Measurements from ENCODE around the gene ANKS1B.

The ANKS1B gene

DNA sequence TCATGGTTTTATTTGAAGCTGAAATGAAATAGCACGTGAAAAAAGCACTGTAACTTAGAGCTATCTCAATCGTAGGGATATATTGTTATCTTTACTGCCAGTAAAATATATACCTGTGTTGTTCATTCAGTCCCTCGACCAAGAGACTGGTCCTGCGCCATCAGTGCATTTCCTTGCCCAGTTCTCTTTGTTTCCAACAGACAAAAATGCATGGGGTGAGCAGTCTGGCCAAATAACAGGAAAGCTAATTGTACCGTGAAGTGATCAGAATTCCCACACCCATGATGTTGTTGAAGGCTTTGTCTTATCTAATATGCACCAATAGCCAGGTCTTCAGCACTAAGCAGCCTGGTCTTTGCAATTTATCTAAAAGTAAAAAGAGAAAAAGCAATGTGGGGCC lies 814.3 kb downstream of the ANKS1B start:
- DNase-seq (ENCODE audit: low read depth): no peak

DNA sequence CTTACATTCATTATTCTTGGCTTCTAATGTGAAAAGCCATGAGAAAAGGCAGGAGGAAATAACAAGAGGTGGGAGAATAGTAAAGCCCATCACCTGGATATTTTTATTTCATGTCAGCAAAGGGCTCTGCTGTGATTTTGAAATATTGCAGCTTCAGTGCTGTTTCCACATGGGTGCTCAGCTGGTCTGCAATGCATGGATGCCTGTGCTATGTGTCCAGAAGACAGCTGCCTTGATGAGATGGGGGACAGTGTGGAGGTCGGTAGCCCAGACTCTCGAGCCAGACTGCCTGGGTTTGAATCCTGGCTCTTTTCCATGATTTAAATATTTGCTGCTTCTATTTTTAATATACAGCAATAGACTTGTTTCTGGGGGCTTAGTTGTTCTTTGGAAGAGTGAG lies 814.7 kb downstream of the ANKS1B start:
- no peak for DNase-seq (ENCODE audit: low read depth)

DNA sequence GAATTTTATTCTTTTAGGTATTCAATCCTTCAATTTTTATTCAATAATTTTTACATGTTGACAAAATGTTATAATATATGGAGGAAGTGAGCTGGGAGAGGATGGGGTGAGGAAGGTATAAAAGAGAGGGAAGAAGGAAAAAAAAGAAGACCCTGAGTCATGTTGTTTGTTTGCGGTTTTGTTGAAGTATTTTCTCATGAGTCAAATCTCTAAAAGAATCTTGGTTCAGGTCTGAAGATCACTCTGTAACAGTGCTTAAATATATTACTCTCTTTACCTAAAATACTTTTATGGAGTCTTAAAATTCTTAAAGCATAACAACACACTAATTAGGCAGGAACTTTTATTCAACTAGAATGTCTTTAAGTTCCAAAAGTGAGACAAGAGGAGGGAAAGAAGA lies 826.8 kb downstream of the ANKS1B start:
- DNase-seq (ENCODE audit: low read depth): no peak

DNA sequence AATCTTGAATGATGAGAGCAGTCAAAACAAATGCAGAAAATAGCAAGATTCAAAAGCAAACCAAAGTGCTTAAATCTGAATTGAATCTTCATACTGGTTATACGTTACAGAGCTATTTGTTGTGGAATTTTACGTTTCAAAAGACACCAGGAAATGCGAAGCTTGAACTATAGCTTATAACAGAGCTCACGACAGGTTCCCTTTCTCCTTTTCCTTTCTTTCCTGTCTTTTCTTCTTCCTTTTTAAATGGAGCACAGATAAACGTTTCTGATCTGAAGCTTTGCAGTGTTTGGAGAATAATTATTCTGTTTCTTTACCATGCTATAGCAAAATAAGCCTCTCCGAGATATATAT lies 829.8 kb downstream of the ANKS1B start:
- no peak for DNase-seq (ENCODE audit: low read depth)

DNA sequence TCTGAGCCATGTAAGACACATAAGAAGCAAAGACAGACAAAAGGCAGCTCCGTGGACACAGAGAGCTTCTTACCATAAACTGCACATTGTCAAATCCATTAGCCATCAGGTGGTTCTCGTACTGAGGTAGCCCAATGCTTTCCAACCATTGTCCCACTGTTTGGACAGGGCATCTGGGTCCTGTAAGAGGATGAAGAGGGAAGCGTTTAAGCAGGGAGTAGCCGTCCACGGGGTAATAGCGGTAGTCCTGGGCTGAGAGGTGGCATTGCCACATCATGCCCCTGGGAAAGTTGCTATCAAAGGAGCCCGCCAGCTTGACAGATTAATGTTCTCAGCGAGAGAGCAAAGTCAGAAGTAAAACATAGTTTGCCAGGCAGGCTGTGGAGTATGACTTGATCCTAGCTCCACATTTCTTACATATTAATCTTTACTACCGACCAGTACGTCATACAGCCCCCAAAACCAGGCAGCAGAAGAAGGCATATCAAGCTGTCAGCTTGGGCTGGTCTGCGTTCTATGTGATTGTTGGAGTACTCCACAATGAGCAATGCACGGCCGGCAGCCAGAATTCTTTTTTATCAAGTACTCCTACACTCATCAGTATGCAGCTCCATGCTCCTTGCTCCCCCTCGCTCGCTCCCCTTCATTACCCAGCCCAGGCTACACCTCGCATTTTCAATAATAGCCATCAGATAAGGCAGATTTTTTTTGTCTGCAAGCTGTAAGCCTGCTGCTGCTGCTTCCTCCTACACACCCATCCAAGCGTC lies 830.3 kb downstream of the ANKS1B start:
- no peak for DNase-seq (ENCODE audit: low read depth)

DNA sequence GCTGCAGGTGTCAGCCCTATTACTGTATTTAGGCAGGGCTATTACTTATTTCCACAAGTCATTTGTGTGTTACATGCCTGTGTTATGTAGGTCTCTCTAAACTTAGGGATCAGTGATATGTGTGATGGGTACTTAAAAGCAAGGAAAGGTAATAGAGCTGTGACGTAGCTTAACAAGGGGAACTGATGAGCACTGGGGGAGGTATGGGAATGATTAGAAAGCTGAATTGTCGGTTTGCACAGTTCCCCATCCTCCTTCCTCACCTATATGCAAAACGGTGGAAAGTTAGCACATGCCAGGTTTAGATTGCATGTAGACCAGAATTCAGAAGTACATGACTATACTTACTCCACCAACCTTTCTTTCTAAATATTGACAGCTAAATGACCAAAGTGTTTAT lies 831.4 kb downstream of the ANKS1B start:
- DNase-seq (ENCODE audit: low read depth): no peak

DNA sequence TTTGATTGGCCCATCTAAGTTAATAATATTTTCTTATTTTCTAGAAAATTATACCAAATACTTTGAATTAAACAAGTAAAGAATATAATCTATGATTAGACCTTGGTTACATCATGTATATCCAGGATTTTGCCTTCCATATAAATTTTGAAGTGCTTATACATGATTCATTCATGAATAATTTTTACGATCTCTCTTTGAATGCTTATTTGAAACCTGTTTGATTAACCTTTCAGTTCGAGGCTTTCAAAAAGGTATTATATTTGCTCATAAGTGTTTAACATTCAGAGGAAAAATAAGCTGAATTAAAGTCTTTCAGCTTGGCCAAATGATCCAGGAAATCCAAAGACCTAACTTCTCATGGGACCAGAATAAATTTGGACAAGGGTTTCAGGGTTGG lies 832.4 kb downstream of the ANKS1B start:
- no peak for DNase-seq (ENCODE audit: low read depth)

DNA sequence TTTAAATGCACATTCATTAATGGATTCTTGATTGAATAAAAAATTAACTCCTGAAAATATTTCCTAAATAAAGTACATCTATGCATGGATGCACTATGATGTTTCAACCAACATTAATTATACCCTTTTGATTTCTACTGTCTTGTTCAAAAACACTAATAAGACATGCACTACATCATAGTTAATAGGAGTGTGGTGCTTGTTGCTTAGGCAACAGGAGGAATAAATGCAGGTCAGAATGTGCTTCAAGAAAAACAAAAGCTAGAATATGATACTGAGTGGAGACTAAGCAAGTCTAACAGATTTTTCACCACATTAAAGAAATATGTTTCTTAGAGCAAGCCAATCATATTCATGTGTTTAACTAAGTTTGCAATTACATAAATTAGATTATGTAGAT lies 833.0 kb downstream of the ANKS1B start:
- no peak for DNase-seq (ENCODE audit: low read depth)

DNA sequence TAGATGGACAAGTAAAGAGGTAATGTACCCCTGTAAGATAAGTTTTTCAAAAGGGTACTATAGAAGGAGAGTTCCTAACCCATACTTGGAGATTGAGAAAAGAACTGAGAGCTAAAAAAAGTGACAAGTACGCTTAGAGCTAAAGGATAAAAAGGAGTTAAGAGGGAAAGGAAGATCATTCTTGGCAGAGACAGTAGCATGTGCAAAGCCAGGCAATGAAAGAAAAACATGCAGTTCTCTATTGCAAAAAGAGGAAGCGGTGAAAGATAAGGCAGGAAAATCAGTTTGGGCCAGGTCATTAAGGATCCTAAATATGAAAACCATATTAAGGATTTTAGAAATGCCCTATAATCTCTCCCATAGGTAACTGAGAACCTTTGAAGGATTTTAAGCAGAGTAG lies 837.6 kb downstream of the ANKS1B start:
- DNase-seq (ENCODE audit: low read depth): no peak

DNA sequence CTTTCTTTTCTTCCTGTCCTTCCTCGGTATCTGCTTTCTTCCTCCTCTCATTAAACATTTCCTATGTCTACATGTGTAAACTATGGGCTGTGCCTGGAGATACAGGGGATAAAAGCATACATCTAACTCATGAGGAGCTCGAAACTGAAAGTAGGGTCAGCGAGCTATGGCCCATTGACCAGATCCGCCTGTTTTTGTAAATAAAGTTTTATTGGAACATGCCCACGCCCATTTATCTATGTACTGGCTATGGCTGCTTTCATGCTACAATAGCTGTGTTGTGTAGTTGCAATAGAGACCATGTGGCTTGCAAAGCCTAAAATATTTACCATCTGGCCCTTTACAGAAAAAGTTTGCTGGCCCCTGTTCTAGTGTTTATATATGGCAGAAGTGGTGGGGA lies 838.0 kb downstream of the ANKS1B start:
- DNase-seq (ENCODE audit: low read depth): no peak

DNA sequence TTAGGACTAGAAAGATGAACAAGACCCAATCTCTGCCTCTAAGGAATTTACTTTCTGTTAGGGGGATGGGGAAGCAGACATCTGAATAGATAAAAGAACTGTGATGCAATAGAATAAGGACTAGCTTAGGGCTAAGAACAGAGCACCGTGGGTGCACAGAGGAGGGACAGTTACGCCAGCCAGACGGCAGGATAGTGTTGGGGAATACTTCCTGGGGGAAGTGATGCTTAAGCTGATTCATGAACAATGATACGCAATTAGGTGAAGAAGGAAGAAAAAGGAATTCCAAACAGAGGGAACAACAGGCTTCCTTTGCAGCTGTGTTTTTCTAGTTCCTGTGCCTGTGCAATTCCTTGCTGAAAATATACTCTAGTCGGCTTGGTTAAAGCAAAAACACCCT lies 838.6 kb downstream of the ANKS1B start:
- DNase-seq (ENCODE audit: low read depth): no peak

DNA sequence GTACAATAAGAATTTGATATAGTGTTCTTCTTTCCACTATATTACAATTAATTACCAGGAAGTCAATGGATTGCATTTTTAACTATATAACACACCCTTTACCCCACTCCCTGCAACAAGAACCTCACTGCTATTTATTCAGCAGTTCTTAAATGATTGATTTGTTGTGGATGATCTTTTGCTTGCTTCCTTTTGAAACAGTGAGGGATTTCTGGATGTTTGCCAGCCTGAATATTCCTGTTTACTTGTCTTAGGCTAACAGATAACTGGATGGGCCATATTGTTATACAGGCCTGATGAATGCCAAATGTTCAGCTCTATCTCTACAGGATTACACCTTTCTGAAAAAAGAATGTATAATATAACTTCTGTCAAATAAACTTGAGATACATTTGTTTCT lies 842.1 kb downstream of the ANKS1B start:
- no peak for DNase-seq (ENCODE audit: low read depth)

DNA sequence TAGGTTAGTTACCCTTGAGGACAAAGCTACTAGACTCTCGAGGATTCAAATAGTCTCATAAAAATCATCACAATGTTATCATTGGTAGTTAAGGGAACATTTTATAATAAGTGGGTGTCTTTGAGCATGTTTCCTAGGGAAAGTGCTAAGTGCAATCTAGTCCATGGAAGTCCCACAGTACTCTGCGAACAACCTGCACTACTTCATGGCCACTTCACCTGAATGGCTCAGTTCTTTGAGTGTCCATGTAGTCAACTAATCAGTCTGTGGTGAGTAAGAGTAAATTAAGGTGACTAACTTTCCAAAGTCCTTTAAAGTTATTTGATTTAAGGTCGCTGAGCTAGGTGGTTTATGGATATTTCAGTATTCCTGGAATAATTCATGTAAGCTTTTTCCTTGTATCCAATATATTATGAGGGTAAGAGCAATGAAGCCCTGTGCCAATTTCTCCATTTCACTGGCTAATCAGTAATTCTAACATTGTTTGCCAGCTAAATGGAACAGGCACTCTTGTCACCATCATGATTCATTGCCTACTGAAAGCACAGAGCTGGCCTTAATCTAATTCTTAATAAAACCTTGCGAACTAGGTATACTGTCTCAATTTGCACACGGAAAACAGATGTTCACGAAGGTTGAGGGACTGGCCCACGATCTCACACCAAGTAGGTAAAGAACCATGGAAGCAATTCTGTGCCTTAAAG lies 844.6 kb downstream of the ANKS1B start:
- DNase-seq (ENCODE audit: low read depth): no peak

DNA sequence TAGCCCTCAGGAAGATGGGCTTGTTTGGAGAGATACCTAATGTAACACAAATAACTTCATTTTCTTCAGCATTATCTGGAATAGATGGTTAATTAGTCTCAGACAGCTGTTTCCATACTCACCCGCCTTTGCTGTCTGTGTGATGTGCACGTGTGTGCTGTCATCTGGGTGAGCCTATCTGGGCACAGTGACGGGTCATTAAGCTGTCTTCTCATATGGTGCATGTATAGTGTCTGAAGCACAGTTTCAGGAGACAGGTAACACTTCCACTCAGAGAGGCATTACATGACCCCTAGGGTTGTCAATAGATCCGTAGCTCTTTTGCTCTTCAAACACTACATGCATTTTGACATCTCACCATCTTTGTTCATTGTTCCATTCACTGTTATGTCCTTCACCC lies 846.3 kb downstream of the ANKS1B start:
- no peak for DNase-seq (ENCODE audit: low read depth)

DNA sequence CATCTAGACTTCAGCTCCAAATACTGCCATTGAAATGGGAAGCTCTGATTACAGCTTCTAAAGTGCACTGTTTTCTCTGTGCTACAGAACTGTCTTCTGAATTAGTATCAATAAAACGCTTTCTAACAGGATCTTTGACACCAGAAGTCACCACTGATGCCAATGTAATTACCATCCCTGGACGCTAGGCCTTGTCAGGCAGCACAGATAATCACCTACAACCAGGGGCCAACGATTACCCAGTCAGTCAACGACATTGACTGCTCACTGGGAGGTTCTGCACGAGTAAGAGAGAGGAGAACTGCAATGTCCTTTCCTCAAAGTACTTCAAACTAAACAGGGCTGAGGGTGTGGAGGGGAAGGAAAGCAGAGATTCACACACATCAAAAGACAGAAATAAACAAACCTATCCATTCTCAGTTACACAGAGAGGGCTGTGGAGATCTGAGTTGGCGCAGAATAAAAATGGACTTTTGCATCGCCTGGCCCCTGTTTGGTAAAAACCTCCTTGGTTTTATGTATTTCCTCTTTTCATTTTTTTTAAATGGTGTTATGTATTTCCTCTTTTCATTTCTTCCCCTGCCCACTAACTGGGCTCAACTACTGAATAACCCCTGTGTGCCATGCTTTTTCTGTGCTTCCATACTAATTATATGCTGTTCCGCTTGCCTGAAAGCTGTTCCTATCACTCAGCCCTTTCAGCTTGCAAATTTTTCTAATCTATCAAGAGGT lies 847.4 kb downstream of the ANKS1B start:
- no peak for DNase-seq (ENCODE audit: low read depth)

DNA sequence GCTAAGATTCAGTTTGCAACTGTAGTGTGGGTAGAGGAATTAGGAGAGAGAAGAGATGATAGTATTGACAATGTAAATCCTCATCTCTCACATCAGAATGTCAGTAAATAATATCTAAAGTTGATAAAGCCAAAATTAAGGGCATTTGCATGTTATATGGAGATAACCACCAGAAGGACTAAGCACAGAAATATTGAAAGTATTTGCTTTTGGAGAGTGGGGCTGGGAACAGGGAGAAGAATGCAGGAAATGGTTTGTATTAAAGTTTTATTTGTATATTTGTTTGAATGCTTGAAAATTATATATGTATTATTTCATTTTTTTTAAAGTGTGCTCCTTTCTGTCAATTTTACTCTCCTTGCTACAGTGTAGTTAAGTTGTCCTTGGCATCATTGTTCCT lies 848.2 kb downstream of the ANKS1B start:
- no peak for DNase-seq (ENCODE audit: low read depth)

DNA sequence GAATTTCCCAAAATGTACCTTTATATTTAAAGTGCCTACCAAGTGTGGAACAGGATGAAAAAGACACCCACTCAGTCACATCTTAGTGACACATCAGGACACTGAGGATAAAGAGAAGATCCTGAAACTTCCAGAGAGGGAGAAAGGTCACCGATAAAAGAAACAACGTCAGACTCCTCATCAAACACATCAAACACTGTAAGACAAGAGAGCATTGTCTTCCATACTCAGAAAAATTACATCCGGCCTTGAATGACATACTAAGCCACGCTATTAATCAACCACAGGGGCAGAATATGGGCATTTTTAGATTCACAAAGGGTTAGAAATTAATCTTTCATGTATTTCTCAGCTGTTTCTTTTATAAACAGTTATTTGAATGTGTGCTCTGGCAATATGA lies 849.4 kb downstream of the ANKS1B start:
- DNase-seq (ENCODE audit: low read depth): no peak

DNA sequence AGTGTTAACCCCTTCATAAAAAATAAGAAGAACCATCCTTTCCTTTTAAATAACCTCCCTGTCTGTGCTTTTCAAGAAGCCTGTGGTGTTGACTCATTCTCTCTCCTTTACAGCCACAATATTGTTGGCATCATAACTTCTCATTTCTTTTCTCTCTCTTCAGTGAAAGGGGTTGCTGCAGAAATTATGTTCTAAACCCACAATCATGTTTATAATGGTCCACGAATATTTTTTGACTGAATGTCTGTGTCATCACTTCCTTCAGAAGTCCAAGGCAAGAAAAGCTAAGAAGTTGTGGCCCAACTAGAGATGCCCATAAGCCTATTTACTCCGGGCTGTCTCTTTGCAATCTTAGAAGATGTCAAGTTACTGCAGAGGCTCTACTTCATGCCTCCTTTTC lies 851.3 kb downstream of the ANKS1B start:
- no peak for DNase-seq (ENCODE audit: low read depth)

DNA sequence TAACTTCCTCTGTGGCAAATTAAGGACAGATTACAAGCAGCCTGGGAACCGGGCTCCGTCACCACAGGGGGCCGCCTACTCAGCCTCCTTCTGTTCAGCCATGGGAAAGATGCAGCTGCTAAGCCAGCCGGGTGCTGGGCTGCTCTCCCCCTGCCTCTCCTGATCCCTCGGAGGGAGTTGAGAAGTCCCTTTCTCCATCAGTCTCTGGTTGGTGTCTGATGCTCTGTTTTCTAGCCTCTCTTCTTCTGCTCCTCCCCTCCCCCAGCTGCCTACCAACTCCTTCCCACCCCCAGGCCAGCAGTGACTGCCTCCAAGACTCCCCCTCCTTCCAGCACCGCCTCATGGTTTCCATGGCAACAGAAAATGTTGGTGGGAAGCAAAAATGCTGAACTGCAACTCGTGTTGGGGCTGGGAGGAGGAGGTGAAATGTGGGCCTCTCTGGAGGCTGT lies 853.0 kb downstream of the ANKS1B start:
- no peak for DNase-seq (ENCODE audit: low read depth)

DNA sequence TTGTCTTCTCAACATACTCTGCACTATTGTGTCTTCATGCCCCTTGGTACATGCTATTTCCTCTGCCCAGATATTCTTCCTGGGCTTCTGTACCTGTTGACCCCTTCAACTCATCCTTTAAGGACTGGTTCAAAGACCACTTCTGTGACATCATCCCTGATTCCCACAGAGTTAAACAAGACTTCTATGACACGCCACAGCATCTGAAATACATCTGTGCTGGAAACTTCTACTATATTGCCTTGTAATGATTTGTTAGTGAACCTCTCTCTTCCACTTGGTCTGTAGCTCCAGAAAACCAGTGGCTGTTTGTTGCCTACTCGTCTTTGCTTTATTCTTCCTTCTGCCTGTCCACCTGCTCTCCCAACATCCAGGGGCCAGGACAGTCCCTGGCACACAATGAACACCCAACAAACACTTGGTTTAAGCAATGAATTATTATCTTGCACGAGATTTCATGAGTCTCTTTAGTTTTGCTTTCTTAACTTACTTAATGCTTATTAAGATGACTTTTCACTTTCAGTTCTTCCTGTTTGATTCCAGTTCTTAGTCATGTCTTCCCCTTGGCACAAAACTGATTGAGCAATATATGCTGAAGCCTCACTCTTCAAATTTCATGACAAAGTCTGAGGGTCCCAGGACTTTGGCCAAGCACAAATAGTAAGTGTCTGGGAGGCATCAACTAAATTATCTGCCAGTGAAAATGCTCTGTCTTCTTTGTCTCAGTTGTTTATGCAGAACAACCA lies 853.8 kb downstream of the ANKS1B start:
- DNase-seq (ENCODE audit: low read depth): no peak

DNA sequence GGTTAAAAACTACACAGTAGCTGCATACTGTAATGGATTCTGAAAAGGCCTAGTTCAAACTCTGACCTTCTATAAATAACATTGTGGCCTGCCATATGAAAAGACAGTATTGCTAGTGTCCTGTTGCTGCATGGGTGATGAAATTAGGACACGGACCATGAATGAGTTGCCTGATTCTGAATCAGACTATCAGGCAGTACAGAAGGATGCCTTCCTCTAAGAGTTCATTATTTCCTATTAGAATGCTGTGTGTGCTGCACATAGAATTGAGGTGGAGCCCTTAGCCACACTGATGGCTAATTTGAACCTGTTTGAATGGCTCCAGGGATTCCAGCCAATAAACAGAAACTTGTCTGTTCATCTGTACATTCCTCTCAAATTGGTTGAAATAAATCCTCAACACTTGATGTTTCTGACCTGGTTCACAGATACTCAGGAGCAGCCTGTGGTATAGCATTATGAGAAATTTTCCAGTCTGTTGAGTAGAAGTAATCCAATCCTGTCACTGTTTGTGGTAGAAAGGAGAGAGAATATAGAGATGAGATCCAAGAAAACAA lies 856.4 kb downstream of the ANKS1B start:
- DNase-seq (ENCODE audit: low read depth): no peak

DNA sequence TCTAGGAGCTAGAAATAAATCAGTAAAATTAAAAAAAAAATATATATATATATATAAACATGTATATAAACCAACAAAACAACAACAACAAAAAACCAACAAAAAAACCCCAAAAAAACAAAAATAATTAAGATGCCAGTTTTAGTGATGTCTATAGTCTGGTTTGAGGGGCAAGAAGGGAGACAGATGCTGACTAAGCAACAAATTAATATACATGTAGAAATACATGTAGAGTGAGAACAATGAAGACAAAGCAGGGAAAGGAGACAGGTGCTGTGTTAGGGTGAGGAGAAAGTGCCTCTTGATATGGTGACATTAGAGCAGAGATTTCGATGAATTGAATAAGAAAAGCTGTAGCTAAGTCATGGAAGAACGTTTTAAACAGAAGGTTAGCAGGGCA lies 861.8 kb downstream of the ANKS1B start:
- DNase-seq (ENCODE audit: low read depth): no peak
